ENCODE data around the gene HOOK2.
"Not testable (repeated sequence)": the region's sequence is repeated elsewhere in the genome, so short reads cannot be mapped to it uniquely, and the experiment has no call there.

The HOOK2 gene

GRCh38 chr19:12720296-12720695, 55.1 kb downstream of the HOOK2 start:
- DNase-seq: no peak

GRCh38 chr19:12715929-12716328, 59.4 kb downstream of the HOOK2 start:
- DNase-seq: no peak

- DNase-seq: no peak
Measured at GRCh38 chr19:12715102-12715501, 60.2 kb downstream of the HOOK2 start.

- DNase-seq: not testable (repeated sequence)
Measured at GRCh38 chr19:12713304-12713703, 62.0 kb downstream of the HOOK2 start.

Data from stimulated activated CD4-positive, alpha-beta T cell treated with anti-CD3 and anti-CD28 coated beads, Interleukin-2, amount 100 ng/mL, for 24 hours (primary cell).